Measurements from ENCODE around the gene INPP5J. TPM values are rescaled to one million over a fixed set of nuclear protein-coding genes. Genes with fewer than 3 reads are reported as not detected.

INPP5J gene
- total and polyA plus RNA-seq, 9 of the 15 experiments (the other 6 are each of a cell fraction or from before 2014, with no cell fraction given): 0.10 to 6.3 (median 4.8) TPM

DNA sequence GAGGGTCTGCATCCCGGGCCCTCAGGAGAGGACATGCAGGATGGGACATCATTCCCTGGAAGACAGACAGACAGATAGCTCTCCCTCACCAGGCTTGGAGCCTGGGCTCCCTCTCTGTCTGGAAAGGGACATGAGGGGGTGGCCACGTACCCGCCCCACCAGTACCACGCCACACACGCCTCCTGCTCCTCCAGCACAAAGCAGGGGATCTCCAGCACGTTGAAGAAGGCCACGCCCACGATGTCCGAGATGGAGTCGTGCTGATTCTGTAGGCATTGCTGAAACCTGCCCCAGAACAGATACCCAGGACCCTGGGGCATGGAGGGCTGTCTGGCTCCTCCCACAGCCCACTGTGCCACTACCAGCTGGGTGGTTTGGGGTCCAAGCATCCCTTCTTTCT, 15.4 kb downstream of the INPP5J start:
- H3K79me2 ChIP-seq (ENCODE audit: control insufficient read depth, insufficient read depth, low read length): no peaks in the 10 kb centered on the region
- in situ Hi-C loops (cut with MboI) (no loop called here), intact Hi-C loops (cut with micrococcal nuclease) (no loop called here)
- no peak overlapping the region for H3K4me2 ChIP-seq (ENCODE audit: insufficient read depth, low read length)
- ATAC-seq: no peak
- FAIRE-seq: no peak
- no peak for DNase-seq (ENCODE audit: extremely low read depth in 1 of 4, low spot score in 3 of 4)
- H3K9me1 ChIP-seq (ENCODE audit: control insufficient read depth, insufficient read depth, low read length): no peaks in the 10 kb centered on the region
- TF ChIP-seq ZNF354B (CRISPR knock-in tag; IDR thresholded peaks at IDR 0.05) (no peak), GTF2E2 (tag; IDR thresholded peaks at IDR 0.05) (no peak), TCF7 (IDR thresholded peaks at IDR 0.05; ENCODE audit: borderline replicate concordance) (no peak), FOXK1 (CRISPR knock-in tag; IDR thresholded peaks at IDR 0.05; ENCODE audit: borderline replicate concordance) (no peak), ZNF609 (CRISPR knock-in tag; IDR thresholded peaks at IDR 0.05; ENCODE audit: borderline replicate concordance) (no peak), CEBPG (CRISPR knock-in tag; IDR thresholded peaks at IDR 0.05) (no peak), CEBPG (tag; conservative IDR thresholded peaks at IDR 0.05 in 1 of 2, IDR thresholded peaks at IDR 0.05 in 1 of 2) (no peak), TAF7 (tag; IDR thresholded peaks at IDR 0.05) (no peak), ZNF23 (CRISPR knock-in tag; IDR thresholded peaks at IDR 0.05) (no peak)
- H3K9me3 ChIP-seq (replicated peaks; ENCODE audit: control insufficient read depth, insufficient read depth, low read depth, low read length): no peaks in the 10 kb centered on the region
- no TSS peak for BruUV-seq (replicated peaks)
- ChIA-PET POLR2A (no interaction called here), CTCF (ENCODE audit: low intra/inter-chr PET ratio) (no interaction called here)
- H2AFZ ChIP-seq (ENCODE audit: low read depth, low read length): no peak overlapping the region
- no peak overlapping the region for H3K27ac ChIP-seq (ENCODE audit: extremely low read depth, low read depth, low read length)
- H3K4me1 ChIP-seq (replicated peaks in 1 of 2; ENCODE audit: control insufficient read depth in 2 of 2, insufficient read depth in 2 of 2, low read length in 2 of 2): peaks cover 0 to 13% of the 10 kb centered on the region in 2 experiments; a peak in 3 of 5 replicates
- H3K9ac ChIP-seq (ENCODE audit: insufficient read depth in 1 of 2, low read depth in 2 of 2, low read length in 2 of 2): no peak overlapping the region
- no peak overlapping the region for H3K4me3 ChIP-seq
- no peaks in the 10 kb centered on the region; a peak in 1 of 5 replicates for H3K27me3 ChIP-seq (ENCODE audit: control insufficient read depth in 2 of 2, insufficient read depth in 2 of 2, low read length in 2 of 2)
- no peaks in the 10 kb centered on the region for H4K20me1 ChIP-seq (replicated peaks; ENCODE audit: control insufficient read depth, insufficient read depth, low read length)
- 9% methylated on average over 6 of the region's 10 CpGs for WGBS (ENCODE audit: insufficient coverage, low coverage, missing lambda C conversion rate)
- H3K36me3 ChIP-seq (ENCODE audit: control insufficient read depth, insufficient read depth, low read length): no peaks in the 10 kb centered on the region
